Astrocyte (in vitro differentiated cells and primary cell): ENCODE results near the gene PLA2G4F.

ENCODE experiments used
- EZH2 ChIP-seq: IDR thresholded peaks from 2 replicates; pipeline ENCODE4 v1.6.1; 2012; ENCODE audit warnings: mild to moderate bottlenecking, low read length, inconsistent platforms; ENCODE audit not compliant: insufficient read depth
- TF ChIP-seq, protein P1 (sequence below): IDR thresholded peaks from 2 replicates; pipeline ENCODE4 v1.5.1; 2011; ENCODE audit warnings: low read depth, mild to moderate bottlenecking, inconsistent platforms, low read length, moderate library complexity; ENCODE audit not compliant: insufficient read depth

DNA sequence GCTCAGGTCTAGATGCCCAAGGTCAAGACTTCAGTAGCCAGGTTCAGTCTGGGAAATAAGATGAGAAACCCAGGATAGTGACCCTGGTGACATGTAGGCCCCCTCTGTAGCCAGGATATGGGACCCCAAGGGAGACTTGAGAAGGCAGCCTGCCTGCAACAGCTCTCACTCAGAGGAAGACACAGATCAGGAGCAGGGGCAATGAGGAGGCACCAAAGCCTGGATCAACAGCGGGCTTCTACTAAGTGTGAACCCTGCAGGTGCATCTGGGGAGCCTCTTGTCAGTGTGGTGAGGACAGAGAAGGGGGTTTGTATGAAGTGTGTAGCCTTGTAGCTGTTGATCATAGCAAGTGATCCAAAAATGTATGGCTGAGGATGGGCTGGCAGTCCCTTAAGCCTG lies 25.4 kb downstream of the PLA2G4F start:
- TF ChIP-seq, protein P1, sequence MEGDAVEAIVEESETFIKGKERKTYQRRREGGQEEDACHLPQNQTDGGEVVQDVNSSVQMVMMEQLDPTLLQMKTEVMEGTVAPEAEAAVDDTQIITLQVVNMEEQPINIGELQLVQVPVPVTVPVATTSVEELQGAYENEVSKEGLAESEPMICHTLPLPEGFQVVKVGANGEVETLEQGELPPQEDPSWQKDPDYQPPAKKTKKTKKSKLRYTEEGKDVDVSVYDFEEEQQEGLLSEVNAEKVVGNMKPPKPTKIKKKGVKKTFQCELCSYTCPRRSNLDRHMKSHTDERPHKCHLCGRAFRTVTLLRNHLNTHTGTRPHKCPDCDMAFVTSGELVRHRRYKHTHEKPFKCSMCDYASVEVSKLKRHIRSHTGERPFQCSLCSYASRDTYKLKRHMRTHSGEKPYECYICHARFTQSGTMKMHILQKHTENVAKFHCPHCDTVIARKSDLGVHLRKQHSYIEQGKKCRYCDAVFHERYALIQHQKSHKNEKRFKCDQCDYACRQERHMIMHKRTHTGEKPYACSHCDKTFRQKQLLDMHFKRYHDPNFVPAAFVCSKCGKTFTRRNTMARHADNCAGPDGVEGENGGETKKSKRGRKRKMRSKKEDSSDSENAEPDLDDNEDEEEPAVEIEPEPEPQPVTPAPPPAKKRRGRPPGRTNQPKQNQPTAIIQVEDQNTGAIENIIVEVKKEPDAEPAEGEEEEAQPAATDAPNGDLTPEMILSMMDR, result no peak
- TF ChIP-seq EZH2, result no peak
